Measurements from ENCODE around the gene EVL.
A peak's percentile ranks its signal among the peaks of the same experiment; 100 is the strongest.

Gene EVL

GRCh38 chr14:100086361-100086760 lies 21.1 kb downstream of the EVL start:
- DNase-seq, result no peak

GRCh38 chr14:100088226-100088625 lies 23.0 kb downstream of the EVL start:
- DNase-seq, result no peak

- no peak for DNase-seq
These were observed 26.2 kb downstream of the EVL start for GRCh38 chr14:100091386-100091785.

- no peak for DNase-seq
These were observed 27.6 kb downstream of the EVL start for GRCh38 chr14:100092832-100093231.

GRCh38 chr14:100093319-100093718 lies 28.1 kb downstream of the EVL start:
- no peak for DNase-seq

GRCh38 chr14:100096656-100097055 lies 31.4 kb downstream of the EVL start:
- DNase-seq, result no peak

GRCh38 chr14:100098171-100098570 lies 32.9 kb downstream of the EVL start:
- DNase-seq, result no peak

GRCh38 chr14:100100032-100100703 lies 34.9 kb downstream of the EVL start:
- DNase-seq, result no peak

GRCh38 chr14:100102156-100102785 lies 37.0 kb downstream of the EVL start:
- DNase-seq, result no peak

- no peak for DNase-seq
These were observed 38.2 kb downstream of the EVL start for GRCh38 chr14:100103250-100104005.

GRCh38 chr14:100104006-100104352 lies 38.8 kb downstream of the EVL start:
- no peak for DNase-seq

GRCh38 chr14:100104523-100105300 lies 39.5 kb downstream of the EVL start:
- DNase-seq, result no peak

GRCh38 chr14:100105357-100106169 lies 40.3 kb downstream of the EVL start:
- DNase-seq, result no peak

- DNase-seq, result no peak
These were observed 41.3 kb downstream of the EVL start for GRCh38 chr14:100106250-100107112.

GRCh38 chr14:100107236-100107635 lies 42.0 kb downstream of the EVL start:
- DNase-seq, result no peak

GRCh38 chr14:100108042-100108825 lies 43.0 kb downstream of the EVL start:
- DNase-seq, result peak; percentile 5

GRCh38 chr14:100108840-100109593 lies 43.8 kb downstream of the EVL start:
- DNase-seq, result no peak

GRCh38 chr14:100109594-100109955 lies 44.4 kb downstream of the EVL start:
- DNase-seq, result no peak

GRCh38 chr14:100110816-100111215 lies 45.6 kb downstream of the EVL start:
- DNase-seq, result no peak

Data from amniotic stem cell (primary cell).